ENCODE results near the gene PML.

The PML gene

GRCh38 chr15:74008901-74009300 lies 14.4 kb downstream of the PML start:
- ATAC-seq: no peak

GRCh38 chr15:74010929-74011540 lies 16.5 kb downstream of the PML start:
- ATAC-seq: no peak

- ATAC-seq: no peak
These were observed 17.1 kb downstream of the PML start for GRCh38 chr15:74011610-74012009.

GRCh38 chr15:74013374-74013894 lies 18.9 kb downstream of the PML start:
- no peak for ATAC-seq

- no peak for ATAC-seq
These were observed 25.2 kb downstream of the PML start for GRCh38 chr15:74019734-74020133.

- no peak for ATAC-seq
These were observed 28.4 kb downstream of the PML start for GRCh38 chr15:74022706-74023470.

GRCh38 chr15:74024687-74025086 lies 30.2 kb downstream of the PML start:
- no peak for ATAC-seq

GRCh38 chr15:74025436-74025835 lies 30.9 kb downstream of the PML start:
- no peak for ATAC-seq

- ATAC-seq: no peak
These were observed 33.2 kb downstream of the PML start for GRCh38 chr15:74027688-74028087.

GRCh38 chr15:74028646-74029045 lies 34.1 kb downstream of the PML start:
- no peak for ATAC-seq

GRCh38 chr15:74032046-74032445 lies 37.5 kb downstream of the PML start:
- ATAC-seq: no peak

GRCh38 chr15:74032606-74033561 lies 38.4 kb downstream of the PML start:
- no peak for ATAC-seq

GRCh38 chr15:74034206-74034755 lies 39.8 kb downstream of the PML start:
- ATAC-seq: no peak

- no peak for ATAC-seq
These were observed 40.9 kb downstream of the PML start for GRCh38 chr15:74035121-74036017.

- no peak for ATAC-seq
These were observed 42.0 kb downstream of the PML start for GRCh38 chr15:74036271-74037170.

- no peak for ATAC-seq
These were observed 42.9 kb downstream of the PML start for GRCh38 chr15:74037171-74038117.

GRCh38 chr15:74038707-74039655 lies 44.5 kb downstream of the PML start:
- ATAC-seq: no peak

GRCh38 chr15:74039656-74040010 lies 45.1 kb downstream of the PML start:
- no peak for ATAC-seq
